ENCODE measurements around the gene GRPEL2.

Gene GRPEL2

GRCh38 chr5:149372932-149373331 is 27.6 kb downstream of the GRPEL2 start:
- TF ChIP-seq CTCF (IDR thresholded peaks at IDR 0.05; ENCODE audit: control insufficient read depth, insufficient read depth, low read depth, low read length, missing control alignments), result no peak
- H3K4me3 ChIP-seq (ENCODE audit: control insufficient read depth, low read depth, low read length), result no peak overlapping the region
- DNase-seq (ENCODE audit: low read depth), result no peak

GRCh38 chr5:149374303-149374702 is 29.0 kb downstream of the GRPEL2 start:
- no peak for DNase-seq (ENCODE audit: low read depth)
- no peak for TF ChIP-seq CTCF (IDR thresholded peaks at IDR 0.05; ENCODE audit: control insufficient read depth, insufficient read depth, low read depth, low read length, missing control alignments)
- H3K4me3 ChIP-seq (ENCODE audit: control insufficient read depth, low read depth, low read length), result no peak overlapping the region

- H3K4me3 ChIP-seq (ENCODE audit: control insufficient read depth, low read depth, low read length), result no peak overlapping the region
- no peak for DNase-seq (ENCODE audit: low read depth)
- no peak for TF ChIP-seq CTCF (IDR thresholded peaks at IDR 0.05; ENCODE audit: control insufficient read depth, insufficient read depth, low read depth, low read length, missing control alignments)
Measured at GRCh38 chr5:149374801-149375200, 29.5 kb downstream of the GRPEL2 start.

- H3K4me3 ChIP-seq (ENCODE audit: control insufficient read depth, low read depth, low read length), result no peak overlapping the region
- no peak for DNase-seq (ENCODE audit: low read depth)
- TF ChIP-seq CTCF (IDR thresholded peaks at IDR 0.05; ENCODE audit: control insufficient read depth, insufficient read depth, low read depth, low read length, missing control alignments), result no peak
Measured at GRCh38 chr5:149375434-149375833, 30.1 kb downstream of the GRPEL2 start.

GRCh38 chr5:149376104-149376503 is 30.8 kb downstream of the GRPEL2 start:
- no peak for TF ChIP-seq CTCF (IDR thresholded peaks at IDR 0.05; ENCODE audit: control insufficient read depth, insufficient read depth, low read depth, low read length, missing control alignments)
- no peak overlapping the region for H3K4me3 ChIP-seq (ENCODE audit: control insufficient read depth, low read depth, low read length)
- DNase-seq (ENCODE audit: low read depth), result no peak

- H3K4me3 ChIP-seq (ENCODE audit: control insufficient read depth, low read depth, low read length), result no peak overlapping the region
- DNase-seq (ENCODE audit: low read depth), result no peak
- TF ChIP-seq CTCF (IDR thresholded peaks at IDR 0.05; ENCODE audit: control insufficient read depth, insufficient read depth, low read depth, low read length, missing control alignments), result no peak
Measured at GRCh38 chr5:149376711-149377447, 31.6 kb downstream of the GRPEL2 start.
